ENCODE results near the gene UVRAG. TPM values are rescaled to one million over a fixed set of nuclear protein-coding genes. Genes with fewer than 3 reads are reported as not detected.
"Not testable (repeated sequence)": the region's sequence is repeated elsewhere in the genome, so short reads cannot be mapped to it uniquely, and the experiment has no call there.

The UVRAG gene
- total RNA-seq, 1 donor from 2014 or later: 34.0 TPM

GRCh38 chr11:76056876-76057275 is 241.9 kb downstream of the UVRAG start:
- Histone ChIP-seq H3K9me3 (ENCODE audit: low read depth) (no peaks in the 10 kb centered on the region), H4K20me1 (ENCODE audit: low read depth) (no peaks in the 10 kb centered on the region), H2AFZ (replicated peaks) (no peak overlapping the region), H3F3A (ENCODE audit: low read depth) (no peaks in the 10 kb centered on the region), H3K4me2 (no peak overlapping the region), H3K36me3 (no peaks in the 10 kb centered on the region), H3K27ac (no peak overlapping the region), H3K9ac (no peak overlapping the region), H3K4me1 (no peaks in the 10 kb centered on the region), H3K27me3 (no peaks in the 10 kb centered on the region), H3K4me3 (no peak overlapping the region), H3K79me2 (ENCODE audit: low read depth) (peaks cover 2% of the 10 kb centered on the region)
- H3K27ac Mint-ChIP-seq: no peak overlapping the region
- no peaks in the 10 kb centered on the region for H3K27me3 Mint-ChIP-seq (ENCODE audit: insufficient read depth, low read depth)
- no peaks in the 10 kb centered on the region for H3K4me1 Mint-ChIP-seq
- H3K36me3 Mint-ChIP-seq: peaks cover 27% of the 10 kb centered on the region
- H3K9me3 Mint-ChIP-seq: peaks cover 3% of the 10 kb centered on the region
- TF ChIP-seq EZH2 (IDR thresholded peaks at IDR 0.05) (no peak), CTCF (IDR thresholded peaks at IDR 0.05) (no peak), EZH2phosphoT487 (IDR thresholded peaks at IDR 0.05) (no peak)
- no peak for DNase-seq (ENCODE audit: low spot score)
- no peak overlapping the region for H3K4me3 Mint-ChIP-seq

- not testable (repeated sequence) for H3K9me3 ChIP-seq (ENCODE audit: low read depth); H3K27me3 ChIP-seq; H3K4me1 ChIP-seq; H4K20me1 ChIP-seq (ENCODE audit: low read depth); H3K4me2 ChIP-seq; DNase-seq (ENCODE audit: low spot score); H3K27ac ChIP-seq; H3K27ac Mint-ChIP-seq; H3K27me3 Mint-ChIP-seq (ENCODE audit: insufficient read depth, low read depth); H3K9ac ChIP-seq; H3K79me2 ChIP-seq (ENCODE audit: low read depth); H3F3A ChIP-seq (ENCODE audit: low read depth); H3K9me3 Mint-ChIP-seq; H2AFZ ChIP-seq (replicated peaks); H3K36me3 ChIP-seq; H3K4me3 Mint-ChIP-seq; H3K4me1 Mint-ChIP-seq; H3K4me3 ChIP-seq
- peaks cover 18% of the 10 kb centered on the region for H3K36me3 Mint-ChIP-seq
These were observed 245.5 kb downstream of the UVRAG start for GRCh38 chr11:76060475-76061036.

GRCh38 chr11:76062733-76063132 is 247.7 kb downstream of the UVRAG start:
- no peak overlapping the region for H3K4me3 ChIP-seq
- no peaks in the 10 kb centered on the region for H3K4me1 Mint-ChIP-seq

More at GRCh38 chr11:76062733-76063132, 247.7 kb downstream of the UVRAG start:
- TF ChIP-seq EZH2 (IDR thresholded peaks at IDR 0.05) (no peak), CTCF (IDR thresholded peaks at IDR 0.05) (no peak)
- Histone ChIP-seq H4K20me1 (ENCODE audit: low read depth) (no peaks in the 10 kb centered on the region), H3K27me3 (no peaks in the 10 kb centered on the region), H2AFZ (replicated peaks) (no peak overlapping the region), H3K9ac (no peak overlapping the region), H3K79me2 (ENCODE audit: low read depth) (peaks cover 2% of the 10 kb centered on the region), H3K36me3 (no peaks in the 10 kb centered on the region), H3K4me2 (no peak overlapping the region), H3F3A (ENCODE audit: low read depth) (no peaks in the 10 kb centered on the region), H3K27ac (no peak overlapping the region), H3K4me1 (no peaks in the 10 kb centered on the region), H3K9me3 (ENCODE audit: low read depth) (no peaks in the 10 kb centered on the region)
- Mint-ChIP-seq H3K4me3 (no peak overlapping the region), H3K27me3 (ENCODE audit: insufficient read depth, low read depth) (no peaks in the 10 kb centered on the region), H3K9me3 (peaks cover 3% of the 10 kb centered on the region), H3K27ac (no peak overlapping the region), H3K36me3 (peaks cover 22% of the 10 kb centered on the region)
- no peak for DNase-seq (ENCODE audit: low spot score)

Measured in neural progenitor cell (in vitro differentiated cells).